NCI-H146 (cell line): ENCODE results near the gene CAPNS1.

Experiments
- DNase-seq: peaks from one replicate; lab custom pipeline; 2025; lab: John Stamatoyannopoulos, UW

CAPNS1 gene

GRCh38 chr19:36139473-36140303 is at the start of gene CAPNS1:
TSS of gene CAPNS1 (plus strand) at chr19:36140066. CDS start at chr19:36141012, 946 bp downstream.
- peak; percentile 98 for DNase-seq

GRCh38 chr19:36090910-36091695 is 48.8 kb upstream of the CAPNS1 start:
- DNase-seq, result no peak

DNA sequence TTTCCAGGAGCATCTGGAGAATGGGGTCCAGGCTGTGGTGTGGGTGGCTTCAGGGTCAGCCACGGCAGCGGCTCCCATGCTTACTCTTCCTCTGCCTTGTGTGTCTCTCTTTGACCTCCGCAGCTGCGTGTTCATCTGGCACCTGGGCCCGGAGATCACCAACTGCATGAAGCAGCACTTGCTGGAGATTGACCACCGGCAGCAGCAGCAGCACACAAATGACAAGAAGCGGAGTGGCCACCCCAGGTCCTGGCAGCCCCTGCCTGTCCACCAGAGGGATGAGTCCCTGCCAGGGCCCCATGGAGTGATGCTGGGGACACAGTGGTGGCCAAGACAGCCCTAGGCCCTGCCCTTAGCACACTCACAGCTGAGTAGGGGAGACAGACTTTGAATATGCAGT is 47.3 kb upstream of the CAPNS1 start:
- no peak for DNase-seq

DNA sequence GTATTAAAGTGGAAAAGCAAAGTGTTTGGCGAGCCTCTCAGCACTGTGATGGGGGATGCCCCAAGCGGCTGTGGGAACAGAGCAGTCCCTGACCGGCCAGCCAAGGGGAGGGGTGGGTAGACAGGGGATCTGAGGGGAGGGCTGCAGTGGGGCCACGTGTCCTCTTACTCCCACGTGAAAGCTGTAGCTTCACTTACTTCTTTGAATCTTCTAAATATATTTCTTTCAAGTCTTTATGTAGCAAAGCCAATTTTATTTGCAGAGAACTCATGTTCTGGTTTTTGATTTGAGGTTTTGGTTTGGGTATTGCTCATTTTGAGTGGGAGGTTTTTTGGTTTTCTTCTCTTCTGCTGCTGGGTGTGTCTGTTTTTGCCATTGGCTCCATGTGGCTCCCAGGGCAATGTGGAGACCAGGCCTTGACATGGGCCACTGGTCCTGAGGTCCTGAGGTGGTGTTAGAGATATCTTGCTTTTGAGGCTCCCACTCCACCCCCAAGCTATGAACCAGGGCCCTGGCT is 46.7 kb upstream of the CAPNS1 start:
- no peak for DNase-seq

- no peak for DNase-seq
These were observed 46.2 kb upstream of the CAPNS1 start for GRCh38 chr19:36093687-36094086.

DNA sequence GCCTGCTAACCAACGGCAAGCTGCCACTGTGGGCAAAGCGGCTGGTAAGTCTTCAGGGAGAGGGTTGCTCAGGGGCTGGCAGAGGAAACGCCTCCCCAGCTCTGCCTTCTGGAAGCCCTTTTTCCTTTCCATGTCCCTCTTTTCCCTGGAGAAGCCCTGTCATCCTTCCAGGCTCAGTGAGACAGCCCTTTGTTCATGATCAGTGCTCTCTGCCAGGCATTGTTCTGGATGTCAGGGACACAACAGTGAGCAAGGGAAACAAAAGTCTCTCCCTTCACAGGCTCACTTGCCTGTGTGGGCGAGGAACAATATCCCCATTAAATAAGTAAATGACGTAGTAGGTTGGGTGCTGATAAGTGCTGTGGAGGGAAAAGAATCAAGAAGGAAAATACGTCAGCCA is 42.8 kb upstream of the CAPNS1 start:
- DNase-seq, result no peak

DNA sequence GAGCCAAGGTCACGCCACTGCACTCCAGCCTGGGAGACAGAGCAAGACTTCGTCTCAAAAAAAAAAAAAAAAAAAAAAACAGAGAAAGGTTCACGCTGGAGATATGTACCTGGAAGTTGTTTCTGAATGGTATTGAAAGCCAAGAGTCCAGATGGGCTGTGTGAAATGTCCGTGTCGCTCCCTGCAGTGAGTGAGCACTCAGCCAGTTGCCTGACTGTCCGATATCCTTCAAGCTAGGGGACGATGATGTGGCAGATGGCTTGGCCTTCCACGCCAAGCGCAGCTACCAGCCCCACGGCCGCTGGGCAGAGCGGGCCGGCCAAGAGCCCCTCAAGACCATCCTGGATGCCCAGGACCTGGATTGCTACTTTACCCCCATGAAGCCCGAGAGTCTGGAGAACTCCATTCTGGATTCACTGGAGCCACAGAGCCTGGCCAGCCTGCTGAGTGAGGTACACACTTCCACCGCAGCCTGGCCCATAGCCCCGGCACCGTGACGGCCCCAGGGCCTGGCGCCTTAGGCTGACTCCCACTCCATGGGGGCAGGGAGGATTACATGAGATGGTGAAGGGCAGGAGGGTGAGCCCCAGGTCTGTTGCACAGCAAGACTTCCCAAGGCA is 40.6 kb upstream of the CAPNS1 start:
- DNase-seq, result no peak

DNA sequence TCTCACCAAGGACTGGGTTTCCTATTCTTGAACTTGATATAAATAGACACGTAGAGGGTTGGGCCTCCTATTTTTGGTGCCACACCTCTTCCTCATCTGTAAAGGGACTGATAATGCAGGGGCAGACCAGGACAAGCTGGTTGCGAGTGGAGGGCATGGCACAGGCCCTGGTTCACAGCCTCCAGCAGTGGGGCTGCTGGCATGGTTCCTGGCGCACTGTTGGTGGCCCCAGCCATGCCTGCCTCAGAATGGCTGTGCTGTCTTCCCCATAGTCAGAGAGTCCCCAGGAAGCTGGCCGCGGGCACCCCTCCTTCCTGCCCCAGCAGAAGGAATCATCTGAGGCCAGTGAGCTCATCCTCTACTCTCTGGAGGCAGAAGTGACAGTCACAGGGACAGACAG is 39.4 kb upstream of the CAPNS1 start:
- DNase-seq, result no peak

- no peak for DNase-seq
These were observed 38.1 kb upstream of the CAPNS1 start for GRCh38 chr19:36101550-36102327.

DNA sequence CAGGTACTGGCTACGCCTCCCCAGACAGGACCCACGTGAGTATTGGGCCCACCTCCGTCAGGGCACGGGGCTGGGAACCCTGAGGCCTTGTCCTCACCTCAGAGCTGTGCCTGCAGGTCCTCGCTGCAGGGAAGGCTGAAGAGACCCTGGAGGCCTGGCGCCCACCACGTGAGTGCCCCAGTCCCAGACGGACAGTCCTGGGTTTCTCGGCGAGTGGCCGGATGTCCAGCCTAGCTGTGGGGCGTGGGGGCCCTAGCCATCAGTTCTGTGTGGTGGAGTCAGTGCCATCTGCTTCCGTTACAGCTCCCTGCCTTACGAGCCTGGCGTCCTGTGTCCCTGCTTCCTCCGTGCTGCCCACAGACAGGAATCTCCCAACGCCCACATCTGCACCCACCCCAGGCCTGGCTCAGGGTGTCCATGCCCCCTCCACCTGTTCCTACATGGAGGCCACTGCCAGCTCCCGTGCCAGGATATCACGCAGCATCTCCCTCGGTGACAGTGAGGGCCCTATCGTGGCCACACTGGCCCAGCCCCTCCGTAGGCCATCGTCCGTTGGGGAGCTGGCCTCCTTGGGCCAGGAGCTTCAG is 36.7 kb upstream of the CAPNS1 start:
- no peak for DNase-seq

GRCh38 chr19:36103842-36104552 is 35.9 kb upstream of the CAPNS1 start:
- no peak for DNase-seq

DNA sequence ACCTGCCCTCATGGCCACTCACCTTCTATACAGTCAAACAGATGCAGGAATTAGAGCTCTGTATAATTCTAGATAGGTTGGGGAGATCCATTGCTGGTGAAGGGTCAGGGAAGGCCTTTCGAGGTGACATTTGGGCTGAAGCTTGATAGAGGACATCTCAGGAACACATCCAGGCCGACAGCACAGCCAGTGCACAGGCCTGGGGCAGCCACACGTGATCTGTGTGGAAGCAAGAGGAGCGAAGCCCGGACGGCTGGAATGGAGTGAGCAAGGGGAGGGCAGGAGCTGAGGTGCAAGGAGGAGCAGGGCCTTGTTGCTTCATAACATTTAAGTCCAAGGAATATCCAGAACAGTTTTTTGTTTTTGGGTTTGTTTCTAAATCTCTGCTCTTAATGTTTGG is 33.4 kb upstream of the CAPNS1 start:
- DNase-seq, result no peak

GRCh38 chr19:36106991-36107390 is 32.9 kb upstream of the CAPNS1 start:
- DNase-seq, result no peak

- DNase-seq, result no peak
These were observed 31.2 kb upstream of the CAPNS1 start for GRCh38 chr19:36108684-36109083.

DNA sequence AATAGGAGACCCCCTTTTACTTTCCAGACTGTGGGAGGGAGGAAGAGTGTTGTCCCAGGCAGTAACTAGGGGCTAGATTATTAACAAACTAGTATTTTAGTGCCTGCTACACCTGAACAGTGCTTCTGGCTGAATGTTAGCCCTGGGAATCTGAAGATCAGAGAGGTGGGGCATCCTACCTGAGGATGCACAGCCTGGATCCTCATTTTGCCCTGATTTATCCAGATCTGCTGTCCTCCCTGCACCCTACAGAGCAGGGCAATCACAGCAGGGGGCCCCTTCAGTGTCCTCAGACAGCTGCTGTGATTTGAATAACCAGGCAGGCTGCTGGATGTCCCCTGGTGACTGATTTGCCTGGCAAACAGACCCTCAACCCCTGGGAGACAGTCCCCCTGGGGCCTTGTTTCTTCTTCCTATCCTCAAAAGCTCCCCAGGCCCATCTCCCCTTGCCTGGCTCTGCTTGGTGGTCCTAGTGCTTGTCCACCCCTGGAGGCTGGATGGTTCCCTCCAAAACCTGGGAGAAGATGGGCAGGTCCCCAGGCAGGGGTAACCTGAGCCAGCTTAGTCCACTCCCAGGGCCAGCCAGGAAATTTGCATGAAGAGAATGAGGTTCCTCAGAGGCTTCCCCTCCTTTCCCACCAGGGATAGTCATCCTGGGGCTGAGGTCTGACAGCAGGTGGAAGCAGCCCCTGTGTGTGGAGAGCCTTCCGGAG is 29.2 kb upstream of the CAPNS1 start, which contains the start of gene OVOL3:
Gene OVOL3, plus strand, starts transcription at position 657 of the 713 bp plus-strand sequence. CDS start 60 bp downstream, outside the sequence.
- DNase-seq, result peak; percentile 41

DNA sequence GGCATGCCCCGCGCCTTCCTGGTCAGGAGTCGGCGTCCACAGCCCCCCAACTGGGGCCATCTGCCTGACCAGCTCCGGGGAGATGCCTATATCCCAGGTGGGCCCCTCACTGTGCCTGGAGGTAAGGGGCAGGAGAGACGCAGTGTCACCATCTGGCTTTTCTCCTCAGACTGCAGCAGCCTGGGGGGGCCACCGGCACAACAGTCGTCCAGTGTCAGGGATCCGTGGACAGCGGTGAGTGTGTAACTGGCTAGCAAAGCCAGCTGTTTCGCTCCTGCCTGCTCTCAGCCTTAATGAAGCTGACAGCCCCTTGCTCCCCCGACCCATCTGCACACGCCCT is 28.7 kb upstream of the CAPNS1 start:
- no peak for DNase-seq

- DNase-seq, result no peak
These were observed 27.2 kb upstream of the CAPNS1 start for GRCh38 chr19:36112678-36113077.

DNA sequence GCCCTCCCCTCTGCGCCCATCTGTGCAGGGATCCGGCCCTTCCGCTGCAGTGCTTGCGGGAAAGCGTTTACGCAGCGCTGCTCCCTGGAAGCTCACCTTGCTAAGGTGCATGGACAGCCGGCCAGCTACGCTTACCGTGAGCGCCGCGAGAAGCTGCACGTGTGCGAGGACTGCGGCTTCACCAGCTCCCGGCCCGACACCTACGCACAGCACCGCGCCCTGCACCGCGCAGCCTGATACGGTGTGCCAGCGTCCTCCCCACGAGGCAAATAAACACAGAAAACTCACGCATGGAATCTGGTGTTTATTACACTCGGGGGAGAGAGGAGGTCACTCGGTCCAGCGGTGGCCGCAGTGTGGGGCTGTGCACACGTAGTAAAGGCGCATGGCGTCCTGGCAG is 26.4 kb upstream of the CAPNS1 start:
- DNase-seq, result no peak

- peak; percentile 73 for DNase-seq
These were observed 25.8 kb upstream of the CAPNS1 start for GRCh38 chr19:36113894-36114720.
